NCI-H1417 treated with DMSO at 0.1 percent for 48 hours (cell line): ENCODE results near the gene COL9A1.

Source experiments
- DNase-seq: peaks from one replicate; lab custom pipeline; 2025; lab: John Stamatoyannopoulos, UW

The COL9A1 gene

DNA sequence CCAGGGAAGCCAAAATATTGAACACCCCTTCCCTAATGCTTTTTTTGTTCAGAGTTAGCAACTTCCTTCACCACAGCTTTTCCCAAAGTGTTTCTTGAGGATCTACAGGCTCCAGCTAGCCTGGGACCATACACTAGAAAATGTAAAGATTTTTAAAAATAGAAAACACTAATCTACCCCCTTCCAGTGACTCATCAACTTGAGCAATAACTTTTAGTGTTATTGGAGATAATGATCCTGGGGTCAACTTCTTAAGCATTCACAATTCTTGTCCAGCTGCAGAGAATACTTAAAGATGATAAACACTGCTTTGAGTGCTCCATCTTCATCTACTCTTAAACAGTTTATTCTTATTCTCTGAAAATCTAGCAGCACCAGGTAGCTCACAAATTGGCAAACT, 131.6 kb downstream of the COL9A1 start:
- DNase-seq = no peak

DNA sequence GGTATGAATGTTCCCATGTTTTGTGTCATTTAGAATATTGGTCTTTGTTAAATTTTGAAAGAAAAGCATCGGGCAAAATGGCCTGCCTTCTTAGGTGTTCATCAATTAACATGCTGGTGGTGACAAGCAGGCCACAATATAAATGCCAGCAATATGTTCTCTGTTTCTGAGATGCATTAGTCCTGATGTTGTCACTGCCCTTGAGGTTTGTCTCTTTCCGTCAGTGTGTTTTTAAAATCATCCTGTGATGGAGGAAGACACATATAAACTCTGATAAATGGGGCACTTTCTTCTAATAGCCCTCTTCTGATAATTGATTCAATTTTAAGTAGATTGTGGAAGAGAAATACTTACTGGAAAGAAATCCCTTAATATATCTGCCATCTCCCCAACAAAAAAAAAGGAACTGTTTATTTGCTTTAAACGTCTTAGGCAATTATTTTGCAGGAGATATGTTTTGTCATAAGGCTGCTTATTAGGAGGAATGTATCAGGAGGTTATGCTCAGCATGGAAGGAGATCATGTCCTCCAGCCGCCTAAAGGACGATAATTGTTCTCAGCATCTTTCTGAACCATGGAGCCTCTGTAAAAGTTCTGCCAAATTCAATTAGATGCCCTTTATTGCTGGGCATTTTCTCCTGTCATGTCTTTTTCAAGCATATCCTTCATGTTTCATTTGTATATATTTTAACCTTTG, 134.1 kb downstream of the COL9A1 start:
- no peak for DNase-seq
